Esophagus muscularis mucosa (tissue), 4 donors: ENCODE data around the gene TMEM87B.

Source experiments
- CTCF ChIP-seq, 3 experiments: fragments of 200-600 bp in 2 of 3; fragments of 450-650 bp in 1 of 3; sonication (generic) in 2 of 3; IDR thresholded peaks; one replicate each; pipeline ENCODE4 v1.5.1; 2017 to 2019; ENCODE audit warnings: antibody characterized with exemption in 3 of 3, mild to moderate bottlenecking in 2 of 3, moderate library complexity in 1 of 3
- EP300 ChIP-seq: sonication (generic); formaldehyde crosslinking; IDR thresholded peaks from one replicate; pipeline ENCODE4 v1.6.1; 2017; ENCODE audit warnings: antibody characterized with exemption
- POLR2A ChIP-seq: fragments of 450-650 bp; IDR thresholded peaks from one replicate; pipeline ENCODE4 v1.6.1; 2017; ENCODE audit warnings: antibody characterized with exemption, moderate library complexity, mild to moderate bottlenecking, low read depth
- POLR2AphosphoS5 ChIP-seq, 2 donors: sonication (generic); formaldehyde crosslinking; IDR thresholded peaks; one replicate each; pipeline ENCODE4 v1.6.1; 2017; ENCODE audit warnings: antibody characterized with exemption in 2 of 2

- no peak for TF ChIP-seq CTCF (IDR thresholded peaks at IDR 0.05)
- no peak for TF ChIP-seq POLR2A
- no peak for TF ChIP-seq POLR2AphosphoS5 (IDR thresholded peaks at IDR 0.05)
- no peak for TF ChIP-seq EP300
Measured at GRCh38 chr2:112077814-112078213, 22.7 kb downstream of the TMEM87B start.
